Stimulated activated CD4-positive, alpha-beta T cell treated with anti-CD3 and anti-CD28 coated beads, Interleukin-12 subunit alpha, Interleukin-12 subunit beta, amount 100 ng/mL, for 4 hours (primary cell): ENCODE measurements around the gene IL1RAPL2.
"Not testable (repeated sequence)": the region's sequence is repeated elsewhere in the genome, so short reads cannot be mapped to it uniquely, and the experiment has no call there.

Experiments
- DNase-seq: peaks from one replicate; pipeline ENCODE4 v3.0.0-alpha.2; 2020

The IL1RAPL2 gene

GRCh38 chrX:104677517-104677916 is 111.5 kb downstream of the IL1RAPL2 start:
- DNase-seq = not testable (repeated sequence)

- DNase-seq = no peak
These were observed 113.2 kb downstream of the IL1RAPL2 start for GRCh38 chrX:104679175-104679574.

- no peak for DNase-seq
These were observed 115.2 kb downstream of the IL1RAPL2 start for GRCh38 chrX:104681214-104681613.

- DNase-seq = no peak
These were observed 118.1 kb downstream of the IL1RAPL2 start for GRCh38 chrX:104684077-104684476.

- no peak for DNase-seq
These were observed 129.6 kb downstream of the IL1RAPL2 start for GRCh38 chrX:104695593-104695992.

GRCh38 chrX:104696667-104697066 is 130.7 kb downstream of the IL1RAPL2 start:
- DNase-seq = no peak

GRCh38 chrX:104697294-104697693 is 131.3 kb downstream of the IL1RAPL2 start:
- DNase-seq = no peak

- DNase-seq = no peak
These were observed 141.0 kb downstream of the IL1RAPL2 start for GRCh38 chrX:104707042-104707441.

GRCh38 chrX:104707572-104707971 is 141.6 kb downstream of the IL1RAPL2 start:
- no peak for DNase-seq

GRCh38 chrX:104712515-104712914 is 146.5 kb downstream of the IL1RAPL2 start:
- no peak for DNase-seq

GRCh38 chrX:104721854-104722253 is 155.9 kb downstream of the IL1RAPL2 start:
- DNase-seq = no peak

- no peak for DNase-seq
These were observed 162.5 kb downstream of the IL1RAPL2 start for GRCh38 chrX:104728456-104728855.

GRCh38 chrX:104742355-104742754 is 176.4 kb downstream of the IL1RAPL2 start:
- no peak for DNase-seq

- DNase-seq = no peak
These were observed 179.2 kb downstream of the IL1RAPL2 start for GRCh38 chrX:104745152-104745551.

- DNase-seq = no peak
These were observed 184.1 kb downstream of the IL1RAPL2 start for GRCh38 chrX:104749951-104750610.

GRCh38 chrX:104762641-104763040 is 196.6 kb downstream of the IL1RAPL2 start:
- DNase-seq = no peak

GRCh38 chrX:104789784-104790183 is 223.8 kb downstream of the IL1RAPL2 start:
- no peak for DNase-seq

GRCh38 chrX:104795804-104796203 is 229.8 kb downstream of the IL1RAPL2 start:
- DNase-seq = no peak

GRCh38 chrX:104803219-104803618 is 237.2 kb downstream of the IL1RAPL2 start:
- no peak for DNase-seq

- DNase-seq = no peak
These were observed 240.3 kb downstream of the IL1RAPL2 start for GRCh38 chrX:104806346-104806745.

GRCh38 chrX:104833401-104833800 is 267.4 kb downstream of the IL1RAPL2 start:
- DNase-seq = no peak

GRCh38 chrX:104842646-104843045 is 276.6 kb downstream of the IL1RAPL2 start:
- no peak for DNase-seq

GRCh38 chrX:104852241-104852640 is 286.2 kb downstream of the IL1RAPL2 start:
- DNase-seq = no peak

GRCh38 chrX:104854188-104854587 is 288.2 kb downstream of the IL1RAPL2 start:
- no peak for DNase-seq

- no peak for DNase-seq
These were observed 288.9 kb downstream of the IL1RAPL2 start for GRCh38 chrX:104854790-104855340.
